CD4-positive, alpha-beta T cell treated with Interleukin-4 for 1 hour (primary cell): ENCODE data around the gene C4BPA.

Experiments
- DNase-seq, 2 donors: peaks; one replicate each; pipeline ENCODE4 v3.0.0-alpha.2; 2020 to 2022

Gene C4BPA

GRCh38 chr1:207128336-207128921 lies 24.4 kb downstream of the C4BPA start:
- no peak for DNase-seq

DNA sequence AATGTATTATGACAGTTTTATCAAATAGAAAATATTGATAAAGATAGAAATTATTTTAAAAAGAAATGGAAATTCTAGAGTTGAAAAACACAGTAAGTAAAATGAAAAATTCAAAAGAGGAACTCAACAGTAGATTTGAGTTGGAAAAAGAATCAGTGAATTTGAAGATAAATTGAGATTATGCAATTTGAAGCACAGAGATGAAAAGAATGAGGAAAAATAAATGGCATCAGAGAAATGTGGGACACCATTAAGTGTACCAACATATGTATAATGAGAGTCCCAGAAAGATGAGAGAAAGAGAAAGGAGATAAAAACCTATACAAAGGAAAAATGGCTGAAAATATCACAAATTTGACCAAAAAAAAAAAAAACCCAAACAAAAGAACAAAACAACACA lies 25.0 kb downstream of the C4BPA start:
- no peak for DNase-seq

DNA sequence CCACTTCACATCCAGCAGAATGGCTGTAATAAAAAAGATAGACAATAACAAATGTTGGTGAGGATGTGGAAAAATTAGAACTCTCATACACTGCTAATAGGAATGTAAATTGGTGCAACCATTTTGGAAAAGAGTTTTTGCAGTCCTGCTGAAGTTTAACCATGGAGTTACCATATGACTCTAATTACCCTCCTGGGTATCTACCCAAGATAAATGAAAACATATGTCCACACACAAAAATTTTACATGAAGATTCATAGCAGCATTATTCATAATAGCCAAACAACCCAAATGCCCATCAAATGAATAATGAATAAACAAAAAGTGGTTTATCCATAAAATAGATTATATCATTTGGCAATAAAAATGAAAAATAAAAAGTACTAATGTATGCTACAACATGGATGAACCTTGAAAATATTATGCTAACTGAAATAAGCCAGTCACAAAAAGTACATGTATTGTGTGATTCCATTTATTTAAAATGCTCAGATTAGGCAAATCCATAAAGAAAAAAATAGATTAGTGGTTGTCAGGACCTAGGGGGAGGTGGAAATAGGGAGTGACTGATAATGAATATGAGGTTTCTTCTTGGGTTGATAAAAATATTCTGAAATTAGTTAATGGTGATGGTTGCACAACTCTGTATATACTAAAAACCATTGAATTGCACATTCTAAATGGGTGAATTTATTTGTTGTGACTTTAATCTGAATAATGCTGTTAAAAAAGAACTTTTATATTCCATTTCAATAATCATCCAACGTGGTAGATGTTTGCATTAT lies 26.4 kb downstream of the C4BPA start:
- no peak for DNase-seq

GRCh38 chr1:207131163-207131562 lies 27.1 kb downstream of the C4BPA start:
- DNase-seq, result no peak

DNA sequence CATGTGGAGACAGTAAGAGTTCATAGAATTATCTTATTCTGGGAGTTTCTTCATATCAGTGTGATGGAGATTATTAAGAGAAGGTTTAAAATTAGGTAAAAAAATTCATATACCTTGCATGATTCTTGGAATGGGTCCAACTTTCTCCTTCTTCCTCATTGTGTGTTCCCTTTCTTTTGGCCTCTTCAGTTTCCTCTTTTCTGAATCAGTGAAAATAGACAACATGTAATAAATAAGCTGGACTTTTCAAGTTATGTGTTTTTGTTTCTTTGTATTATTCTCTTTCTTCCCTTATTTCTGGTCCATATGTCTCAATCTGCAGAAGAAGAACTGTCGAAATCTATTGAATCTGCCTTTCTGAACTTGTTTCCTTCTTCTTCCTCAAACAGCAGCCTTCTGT lies 30.5 kb downstream of the C4BPA start:
- no peak for DNase-seq

DNA sequence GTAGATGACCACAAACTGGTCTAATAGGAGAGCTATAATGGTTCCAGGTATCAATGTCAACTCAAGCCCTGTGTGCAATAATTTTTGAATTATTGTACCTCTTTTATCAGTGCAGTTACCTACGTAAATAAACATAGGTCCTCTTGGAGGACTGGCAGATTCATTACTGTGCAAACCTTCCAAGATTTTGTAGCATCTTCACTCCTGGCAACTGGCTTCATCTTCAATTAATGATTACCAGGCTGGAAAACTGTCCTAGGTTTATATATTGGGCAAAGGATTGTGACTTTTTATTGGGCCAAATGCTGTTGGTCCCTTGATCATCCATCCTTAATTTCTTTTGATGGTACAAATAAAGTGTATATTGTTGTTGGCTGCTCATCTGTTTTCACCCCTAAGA lies 35.6 kb downstream of the C4BPA start:
- DNase-seq, result no peak

GRCh38 chr1:207140536-207140935 lies 36.5 kb downstream of the C4BPA start:
- DNase-seq, result no peak

GRCh38 chr1:207145401-207146058 lies 41.5 kb downstream of the C4BPA start:
- DNase-seq, result no peak

DNA sequence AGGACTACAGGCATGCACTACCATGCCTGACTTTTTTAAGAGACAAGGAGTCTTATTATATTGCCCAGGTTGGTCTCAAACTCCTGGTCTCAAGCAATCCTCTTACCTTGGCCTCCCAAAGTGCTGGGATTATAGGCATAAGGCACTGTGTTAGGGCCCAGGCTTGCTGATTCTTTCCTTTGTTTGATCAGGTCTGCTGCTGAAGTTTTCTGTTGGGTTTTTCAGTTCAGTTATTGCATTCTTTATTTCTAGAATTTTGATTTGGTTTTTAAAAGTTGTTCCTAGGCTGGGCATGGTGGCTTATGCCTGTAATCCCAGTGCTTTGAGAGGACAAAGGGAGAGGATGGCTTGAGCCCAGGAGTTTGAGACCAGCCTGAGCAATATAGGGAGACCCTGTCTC lies 47.9 kb downstream of the C4BPA start:
- no peak for DNase-seq

DNA sequence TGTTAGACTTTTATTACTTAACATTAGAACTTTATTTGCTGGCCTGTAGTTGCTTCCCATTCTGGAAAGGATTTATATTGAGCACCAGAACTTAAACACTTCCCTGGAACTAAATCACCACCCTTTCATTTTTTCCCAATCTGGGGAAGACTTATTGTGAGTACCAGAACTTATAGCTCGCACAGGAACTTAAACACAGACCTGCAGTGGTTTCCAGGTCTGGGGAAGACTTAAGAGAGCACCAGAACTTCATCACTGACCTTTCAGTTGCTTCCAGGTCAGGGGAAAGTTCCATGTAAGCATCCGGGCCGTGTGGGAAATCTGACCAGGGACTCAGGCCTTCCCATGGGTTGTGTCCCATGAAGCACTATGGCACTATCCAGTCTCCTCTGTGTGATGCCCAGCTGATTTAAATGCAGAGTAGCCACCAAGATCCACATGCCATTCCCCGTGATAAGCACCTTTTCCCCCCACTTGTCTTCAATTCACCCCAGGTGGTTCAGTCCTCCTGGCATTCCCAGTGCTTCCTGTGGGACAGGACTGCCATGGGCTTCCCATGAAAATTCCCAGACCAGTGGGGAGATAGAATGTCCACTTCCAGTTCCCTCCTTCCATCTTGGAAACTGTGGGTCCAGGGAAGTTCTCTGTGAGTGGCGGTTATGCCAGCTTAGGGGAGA lies 48.9 kb downstream of the C4BPA start:
- no peak for DNase-seq

- DNase-seq, result no peak
These were observed 51.0 kb downstream of the C4BPA start for GRCh38 chr1:207155028-207155427.

DNA sequence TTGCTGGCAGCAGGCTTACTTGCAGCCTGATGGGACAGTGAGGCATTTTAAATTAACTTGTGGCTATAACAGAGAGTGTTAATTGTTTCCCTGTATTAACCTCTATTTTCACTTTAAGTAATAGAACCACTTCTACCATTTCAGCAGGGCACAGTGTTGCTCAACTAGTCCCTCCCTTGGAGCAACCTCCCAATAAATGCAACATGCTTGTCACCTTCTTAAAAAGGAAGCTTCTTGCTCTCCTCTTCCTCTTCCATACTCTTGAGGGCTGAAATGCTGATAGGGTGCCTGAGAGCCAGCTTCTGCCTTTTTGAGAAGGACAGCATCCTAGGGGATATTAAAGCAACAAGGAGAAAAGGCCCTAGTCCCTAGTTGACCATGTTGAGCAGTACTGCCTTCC lies 52.1 kb downstream of the C4BPA start:
- peak in 1 of 2 donors; percentile 29 for DNase-seq

- DNase-seq, result no peak
These were observed 52.8 kb downstream of the C4BPA start for GRCh38 chr1:207156826-207157225.

GRCh38 chr1:207164086-207164485 lies 60.1 kb downstream of the C4BPA start:
- DNase-seq, result no peak

GRCh38 chr1:207172321-207172720 lies 68.3 kb downstream of the C4BPA start:
- DNase-seq, result no peak

GRCh38 chr1:207172885-207173284 lies 68.9 kb downstream of the C4BPA start:
- DNase-seq, result peak in 1 of 2 donors; percentile 26

- DNase-seq, result no peak
These were observed 69.4 kb downstream of the C4BPA start for GRCh38 chr1:207173396-207173795.

- no peak for DNase-seq
These were observed 70.9 kb downstream of the C4BPA start for GRCh38 chr1:207174913-207175312.

- DNase-seq, result no peak
These were observed 75.0 kb downstream of the C4BPA start for GRCh38 chr1:207179036-207179435.

- DNase-seq, result peak in 1 of 2 donors; percentile 30
These were observed 77.8 kb downstream of the C4BPA start for GRCh38 chr1:207181847-207182246.

DNA sequence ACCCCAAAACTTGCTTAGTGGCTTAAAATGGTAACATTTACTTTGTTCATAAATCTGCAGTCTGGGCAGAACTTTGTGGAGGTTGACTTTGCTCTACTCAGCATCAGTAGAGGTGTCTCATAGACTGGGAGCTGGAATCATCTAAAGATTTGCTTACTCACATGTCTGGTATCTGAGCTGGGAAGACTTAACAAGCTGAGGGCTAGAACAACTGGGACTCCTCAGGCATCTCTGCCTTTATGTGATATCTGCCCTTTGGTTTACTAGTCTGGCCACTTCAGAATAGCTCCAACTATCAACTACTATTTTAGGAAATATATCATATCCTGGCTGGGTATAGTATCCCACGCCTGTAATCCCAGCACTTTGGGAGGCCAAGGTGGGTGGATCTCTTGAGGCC lies 82.5 kb downstream of the C4BPA start:
- no peak for DNase-seq

DNA sequence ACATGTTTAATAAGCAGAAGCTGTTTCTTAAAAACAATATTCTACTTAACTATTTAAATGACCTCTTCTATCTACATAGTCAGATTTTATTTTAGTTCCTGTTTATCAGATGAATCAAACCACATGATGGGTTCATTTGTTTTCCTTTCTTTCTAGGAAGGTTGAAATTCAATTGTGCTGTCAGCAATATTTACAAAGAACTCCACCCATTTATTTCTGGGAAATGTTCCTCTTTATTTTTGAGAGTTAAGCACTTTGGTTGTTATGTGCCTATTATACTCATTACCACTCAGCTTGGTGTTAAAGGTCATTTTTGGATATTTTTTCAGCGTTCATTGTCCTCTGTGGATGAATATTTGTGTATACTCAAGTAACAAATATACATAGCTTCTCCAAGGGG lies 84.9 kb downstream of the C4BPA start:
- DNase-seq, result no peak

DNA sequence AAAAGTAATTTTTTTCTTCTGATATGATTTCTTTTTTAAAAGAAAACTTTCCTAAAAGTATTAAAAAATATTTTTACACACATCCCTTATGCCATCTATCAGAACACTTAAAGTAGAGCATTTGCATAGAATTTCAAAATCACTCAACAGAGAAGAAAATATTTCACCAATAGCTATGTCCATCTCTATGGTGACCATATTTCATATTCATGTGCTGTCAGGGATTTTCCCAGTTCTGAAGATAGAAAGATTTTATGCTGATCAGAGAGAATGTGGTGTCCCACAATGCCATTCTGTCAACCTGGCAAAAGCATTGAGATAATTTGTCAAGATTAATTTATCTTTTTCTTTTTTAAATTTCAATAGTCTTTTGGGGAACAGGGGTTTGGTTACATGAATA lies 87.0 kb downstream of the C4BPA start:
- no peak for DNase-seq

GRCh38 chr1:207191776-207192175 lies 87.7 kb downstream of the C4BPA start:
- no peak for DNase-seq
